ENCODE results near the gene CRK. TPM values are rescaled to one million over a fixed set of nuclear protein-coding genes. Genes with fewer than 3 reads are reported as not detected.

The CRK gene
- total and polyA plus RNA-seq, 5 donors from 2014 or later = 15.3 to 33.0 (median 24.9) TPM

- no peak overlapping the region for H3K4me3 ChIP-seq (ENCODE audit: low read depth, low read length)
- Mint-ChIP-seq H3K4me1 (peaks cover 0 to 35% (median 8%) of the 10 kb centered on the region in 4 donors), H3K9me3 (peaks cover 0 to 1% (median 0%) of the 10 kb centered on the region in 7 donors), H3K36me3 (peaks cover 12% of the 10 kb centered on the region), H3K4me3 (peak overlapping the region in 3 of 4 donors; percentile 62 to 89 (median 81)), H3K27me3 (no peaks in the 10 kb centered on the region), H3K27ac (peak overlapping the region in 2 of 3 donors; percentile 58 to 71)
- ATAC-seq (ENCODE audit: low read depth in 2 of 2) = no peak
- DNase-seq = no peak
- no peaks in the 10 kb centered on the region for H3K9me3 ChIP-seq (ENCODE audit: control insufficient read depth in 2 of 2, low read length in 2 of 2)
- peaks cover 35% of the 10 kb centered on the region for H3K4me1 ChIP-seq (ENCODE audit: control insufficient read depth, insufficient read depth, low read length, poor library complexity, severe bottlenecking)
- peak overlapping the region; percentile 51 for H3K27ac ChIP-seq (ENCODE audit: insufficient read depth, low read length, poor library complexity, severe bottlenecking)
- peaks cover 4% of the 10 kb centered on the region for H3K36me3 ChIP-seq (ENCODE audit: control insufficient read depth, insufficient read depth, low read length)
- no peaks in the 10 kb centered on the region for H3K27me3 ChIP-seq (ENCODE audit: control insufficient read depth, insufficient read depth, low read length)
These were observed 28.1 kb upstream of the CRK start for GRCh38 chr17:1484060-1484535.

GRCh38 chr17:1482680-1483079, 26.6 kb upstream of the CRK start:
- Mint-ChIP-seq H3K4me3 (no peak overlapping the region), H3K4me1 (peaks cover 0 to 27% (median 3%) of the 10 kb centered on the region in 4 donors), H3K9me3 (peaks cover 0 to 1% (median 0%) of the 10 kb centered on the region in 7 donors), H3K27me3 (no peaks in the 10 kb centered on the region), H3K27ac (no peak overlapping the region), H3K36me3 (peaks cover 15% of the 10 kb centered on the region)
- DNase-seq (no peak), ATAC-seq (ENCODE audit: low read depth in 2 of 2) (no peak)
- peaks cover 4% of the 10 kb centered on the region for H3K36me3 ChIP-seq (ENCODE audit: control insufficient read depth, insufficient read depth, low read length)
- H3K27ac ChIP-seq (ENCODE audit: insufficient read depth, low read length, poor library complexity, severe bottlenecking) = no peak overlapping the region
- peaks cover 25% of the 10 kb centered on the region for H3K4me1 ChIP-seq (ENCODE audit: control insufficient read depth, insufficient read depth, low read length, poor library complexity, severe bottlenecking)
- H3K27me3 ChIP-seq (ENCODE audit: control insufficient read depth, insufficient read depth, low read length) = no peaks in the 10 kb centered on the region
- no peak overlapping the region for H3K4me3 ChIP-seq (ENCODE audit: low read depth, low read length)
- no peaks in the 10 kb centered on the region for H3K9me3 ChIP-seq (ENCODE audit: control insufficient read depth in 2 of 2, low read length in 2 of 2)

- Histone ChIP-seq H3K27ac (ENCODE audit: insufficient read depth, low read length, poor library complexity, severe bottlenecking) (no peak overlapping the region), H3K36me3 (ENCODE audit: control insufficient read depth, insufficient read depth, low read length) (peaks cover 4% of the 10 kb centered on the region), H3K4me1 (ENCODE audit: control insufficient read depth, insufficient read depth, low read length, poor library complexity, severe bottlenecking) (peaks cover 15% of the 10 kb centered on the region), H3K27me3 (ENCODE audit: control insufficient read depth, insufficient read depth, low read length) (no peaks in the 10 kb centered on the region), H3K9me3 (ENCODE audit: control insufficient read depth in 2 of 2, low read length in 2 of 2) (no peaks in the 10 kb centered on the region), H3K4me3 (ENCODE audit: low read depth, low read length) (no peak overlapping the region)
- peak overlapping the region in 2 of 3 donors; percentile 20 to 72 for H3K27ac Mint-ChIP-seq
- peak overlapping the region in 1 of 4 donors; percentile 88 for H3K4me3 Mint-ChIP-seq
- DNase-seq (no peak), ATAC-seq (ENCODE audit: low read depth in 2 of 2) (no peak)
- peaks cover 15% of the 10 kb centered on the region for H3K36me3 Mint-ChIP-seq
- H3K4me1 Mint-ChIP-seq = peaks cover 0 to 21% (median 3%) of the 10 kb centered on the region in 4 donors
- peaks cover 0 to 1% (median 0%) of the 10 kb centered on the region in 7 donors for H3K9me3 Mint-ChIP-seq
- H3K27me3 Mint-ChIP-seq = no peaks in the 10 kb centered on the region
These were observed 25.7 kb upstream of the CRK start for GRCh38 chr17:1481736-1482135.

DNA sequence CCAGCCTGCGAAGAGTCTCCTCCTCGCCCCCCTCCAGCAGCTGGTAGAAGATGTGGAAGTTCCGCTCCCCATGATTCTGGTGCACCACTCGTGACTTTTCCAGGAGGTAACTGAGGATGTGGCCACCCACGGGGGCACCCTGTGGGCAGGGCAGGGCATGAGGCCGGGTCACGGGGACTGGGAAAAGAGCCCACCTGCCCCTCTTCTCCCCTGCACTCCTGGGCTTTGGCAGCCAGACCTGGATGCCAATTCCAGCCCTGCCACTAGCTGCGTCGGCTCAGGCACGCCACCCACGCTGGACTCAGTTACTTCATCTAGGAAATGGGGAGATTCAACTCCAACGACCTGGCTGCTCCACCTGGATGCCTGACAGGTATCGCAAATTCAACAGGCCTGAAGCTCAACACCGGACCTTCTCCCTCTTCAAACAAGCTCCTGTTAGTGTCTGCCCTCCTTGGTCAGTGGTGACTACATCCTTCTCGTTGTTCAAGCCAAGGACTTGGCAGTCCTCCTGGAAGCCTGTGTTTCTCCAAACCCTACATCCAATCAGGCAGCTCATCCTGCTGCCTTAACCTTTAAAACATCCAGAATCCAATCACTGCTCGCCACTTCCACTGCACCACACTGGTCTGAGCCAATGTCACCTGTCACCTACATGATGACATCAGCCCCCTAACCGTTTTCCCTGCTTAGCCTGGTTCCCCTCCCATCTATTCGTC, 24.9 kb upstream of the CRK start:
- H3K27me3 ChIP-seq (ENCODE audit: control insufficient read depth, insufficient read depth, low read length) = no peaks in the 10 kb centered on the region
- H3K4me3 ChIP-seq (ENCODE audit: low read depth, low read length) = no peak overlapping the region
- peaks cover 15% of the 10 kb centered on the region for H3K36me3 Mint-ChIP-seq
- H3K4me3 Mint-ChIP-seq = peak overlapping the region in 1 of 4 donors; percentile 11
- no peak overlapping the region for H3K27ac ChIP-seq (ENCODE audit: insufficient read depth, low read length, poor library complexity, severe bottlenecking)
- peaks cover 0 to 1% (median 0%) of the 10 kb centered on the region in 7 donors for H3K9me3 Mint-ChIP-seq
- ATAC-seq (ENCODE audit: low read depth in 2 of 2) (no peak), DNase-seq (no peak)
- no peaks in the 10 kb centered on the region for H3K9me3 ChIP-seq (ENCODE audit: control insufficient read depth in 2 of 2, low read length in 2 of 2)
- H3K27me3 Mint-ChIP-seq = no peaks in the 10 kb centered on the region
- peaks cover 0 to 19% (median 3%) of the 10 kb centered on the region in 4 donors for H3K4me1 Mint-ChIP-seq
- peaks cover 7% of the 10 kb centered on the region for H3K4me1 ChIP-seq (ENCODE audit: control insufficient read depth, insufficient read depth, low read length, poor library complexity, severe bottlenecking)
- peaks cover 4% of the 10 kb centered on the region for H3K36me3 ChIP-seq (ENCODE audit: control insufficient read depth, insufficient read depth, low read length)
- no peak overlapping the region for H3K27ac Mint-ChIP-seq

DNA sequence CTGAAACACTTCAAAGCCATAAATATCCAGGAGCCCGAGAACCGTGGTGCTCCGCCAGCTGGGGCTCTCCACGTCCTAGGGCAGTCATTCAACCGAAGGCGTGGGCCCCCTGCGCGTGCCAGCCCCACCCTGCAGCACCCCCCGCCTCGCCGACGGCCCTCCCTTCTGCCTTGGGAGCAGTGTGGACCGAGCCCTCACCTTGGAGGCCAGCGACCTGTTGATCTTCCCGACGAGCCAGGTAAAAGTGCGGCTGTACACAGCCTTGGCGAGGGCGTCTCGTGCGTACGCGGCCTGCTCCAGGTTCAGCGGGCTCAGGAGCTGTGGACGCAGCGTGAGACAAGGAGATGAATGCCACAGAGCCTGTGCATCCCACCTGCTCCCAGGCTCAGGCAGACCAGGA, 22.4 kb upstream of the CRK start:
- peaks cover 0 to 15% (median 6%) of the 10 kb centered on the region in 4 donors for H3K4me1 Mint-ChIP-seq
- ATAC-seq (ENCODE audit: low read depth in 2 of 2) (no peak), DNase-seq (no peak)
- Histone ChIP-seq H3K4me3 (ENCODE audit: low read depth, low read length) (no peak overlapping the region), H3K36me3 (ENCODE audit: control insufficient read depth, insufficient read depth, low read length) (peaks cover 4% of the 10 kb centered on the region), H3K4me1 (ENCODE audit: control insufficient read depth, insufficient read depth, low read length, poor library complexity, severe bottlenecking) (no peaks in the 10 kb centered on the region), H3K27ac (ENCODE audit: insufficient read depth, low read length, poor library complexity, severe bottlenecking) (no peak overlapping the region), H3K9me3 (ENCODE audit: control insufficient read depth in 2 of 2, low read length in 2 of 2) (no peaks in the 10 kb centered on the region), H3K27me3 (ENCODE audit: control insufficient read depth, insufficient read depth, low read length) (no peaks in the 10 kb centered on the region)
- H3K27ac Mint-ChIP-seq = no peak overlapping the region
- no peaks in the 10 kb centered on the region for H3K27me3 Mint-ChIP-seq
- no peak overlapping the region for H3K4me3 Mint-ChIP-seq
- H3K9me3 Mint-ChIP-seq = peaks cover 0 to 1% (median 0%) of the 10 kb centered on the region in 7 donors
- H3K36me3 Mint-ChIP-seq = peaks cover 22% of the 10 kb centered on the region

GRCh38 chr17:1475321-1475854, 19.4 kb upstream of the CRK start:
- no peak overlapping the region for H3K27ac Mint-ChIP-seq

DNA sequence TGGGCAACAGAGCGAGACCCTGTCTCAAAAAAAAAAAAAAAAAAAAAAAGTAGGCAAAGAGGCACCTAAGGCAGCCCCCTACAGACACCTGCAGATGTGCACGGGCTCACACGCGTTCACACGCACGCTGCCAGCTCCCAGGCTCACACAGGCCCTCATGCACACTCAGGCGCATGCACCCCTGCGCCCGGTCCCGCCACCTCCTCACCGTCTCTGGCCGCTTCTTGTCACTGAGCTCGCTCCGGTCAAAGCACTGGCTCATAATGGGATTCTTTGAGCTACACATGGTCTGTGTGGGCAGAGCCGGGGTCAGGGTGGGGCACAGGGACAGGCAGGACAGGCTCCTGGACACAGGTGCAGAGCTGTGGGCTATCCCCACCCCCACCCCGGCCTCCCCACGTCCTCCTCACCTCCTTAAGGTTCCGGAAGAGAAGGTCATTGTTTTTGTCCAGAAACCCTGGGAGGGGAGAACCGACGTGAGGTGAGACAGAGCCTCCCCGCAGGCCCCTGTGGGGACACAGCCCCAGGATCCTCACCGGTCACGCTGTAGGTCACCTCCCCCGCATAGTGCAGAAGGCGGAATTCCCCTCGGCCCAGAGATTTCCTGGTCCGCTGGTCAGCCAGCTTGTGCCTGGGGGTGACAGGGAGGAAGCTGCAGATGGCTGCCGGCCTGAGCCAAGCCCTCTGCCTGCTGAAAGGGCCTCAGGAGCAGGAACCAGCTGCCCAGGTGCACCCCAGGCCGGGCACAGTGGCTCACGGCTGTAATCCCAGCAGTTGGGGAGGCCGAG, 18.6 kb upstream of the CRK start:
- Mint-ChIP-seq H3K27ac (no peak overlapping the region), H3K36me3 (peaks cover 10% of the 10 kb centered on the region), H3K4me1 (peaks cover 0 to 19% (median 4%) of the 10 kb centered on the region in 4 donors), H3K4me3 (no peak overlapping the region), H3K27me3 (no peaks in the 10 kb centered on the region), H3K9me3 (no peaks in the 10 kb centered on the region)
- ATAC-seq (ENCODE audit: low read depth in 2 of 2) (no peak), DNase-seq (no peak)
- H3K27ac ChIP-seq (ENCODE audit: insufficient read depth, low read length, poor library complexity, severe bottlenecking) = no peak overlapping the region
- H3K9me3 ChIP-seq (ENCODE audit: control insufficient read depth in 2 of 2, low read length in 2 of 2) = no peaks in the 10 kb centered on the region
- no peaks in the 10 kb centered on the region for H3K27me3 ChIP-seq (ENCODE audit: control insufficient read depth, insufficient read depth, low read length)
- peaks cover 6% of the 10 kb centered on the region for H3K36me3 ChIP-seq (ENCODE audit: control insufficient read depth, insufficient read depth, low read length)
- H3K4me3 ChIP-seq (ENCODE audit: low read depth, low read length) = no peak overlapping the region
- H3K4me1 ChIP-seq (ENCODE audit: control insufficient read depth, insufficient read depth, low read length, poor library complexity, severe bottlenecking) = no peaks in the 10 kb centered on the region

More at GRCh38 chr17:1475321-1475854, 19.4 kb upstream of the CRK start:
- Mint-ChIP-seq H3K36me3 (peaks cover 10% of the 10 kb centered on the region), H3K9me3 (no peaks in the 10 kb centered on the region), H3K4me1 (peaks cover 0 to 19% (median 4%) of the 10 kb centered on the region in 4 donors), H3K4me3 (no peak overlapping the region), H3K27me3 (no peaks in the 10 kb centered on the region)
- no peak overlapping the region for H3K27ac ChIP-seq (ENCODE audit: insufficient read depth, low read length, poor library complexity, severe bottlenecking)
- H3K27me3 ChIP-seq (ENCODE audit: control insufficient read depth, insufficient read depth, low read length) = no peaks in the 10 kb centered on the region
- DNase-seq (no peak), ATAC-seq (ENCODE audit: low read depth in 2 of 2) (no peak)
- H3K4me3 ChIP-seq (ENCODE audit: low read depth, low read length) = no peak overlapping the region
- peaks cover 6% of the 10 kb centered on the region for H3K36me3 ChIP-seq (ENCODE audit: control insufficient read depth, insufficient read depth, low read length)
- no peaks in the 10 kb centered on the region for H3K4me1 ChIP-seq (ENCODE audit: control insufficient read depth, insufficient read depth, low read length, poor library complexity, severe bottlenecking)
- no peaks in the 10 kb centered on the region for H3K9me3 ChIP-seq (ENCODE audit: control insufficient read depth in 2 of 2, low read length in 2 of 2)

Measured in CD4-positive, CD25-positive, alpha-beta regulatory T cell (primary cell).